ENCODE data around the gene MRPL44.
"Not testable (repeated sequence)": the region's sequence is repeated elsewhere in the genome, so short reads cannot be mapped to it uniquely, and the experiment has no call there.

Gene MRPL44

DNA sequence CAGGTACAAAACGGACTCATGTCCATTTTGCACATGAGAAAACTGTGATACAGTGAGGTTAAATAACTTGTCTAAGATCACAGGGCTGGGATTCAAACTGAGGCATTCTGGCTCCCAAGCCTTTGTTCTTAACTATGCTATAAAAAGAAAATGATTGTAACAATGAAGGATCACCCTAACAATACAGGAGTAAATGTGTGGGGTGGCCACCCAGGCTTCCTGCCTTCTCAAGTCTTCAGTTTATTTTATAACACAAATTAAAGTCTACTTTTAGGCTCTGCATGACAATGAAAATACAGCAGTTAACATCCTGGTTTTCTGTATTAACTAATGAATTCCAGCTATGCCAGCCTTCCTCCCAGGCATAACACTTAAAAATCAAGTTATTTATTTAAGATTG lies 19.7 kb upstream of the MRPL44 start:
- Histone ChIP-seq H3K4me3 (ENCODE audit: low read length) (no peak overlapping the region), H3K27ac (ENCODE audit: low read length) (no peak overlapping the region), H3K36me3 (replicated peaks; ENCODE audit: low read depth, low read length) (peaks cover 23% of the 10 kb centered on the region), H3K9me3 (ENCODE audit: insufficient read depth, low read length) (no peaks in the 10 kb centered on the region; the same call in 1 of the 2 replicates), H2AFZ (ENCODE audit: low read depth, low read length) (no peak overlapping the region), H3K79me2 (ENCODE audit: low read length) (peaks cover 65% of the 10 kb centered on the region), H4K20me1 (ENCODE audit: insufficient read depth, low read length) (peaks cover 9% of the 10 kb centered on the region), H3K27me3 (ENCODE audit: low read depth, low read length) (no peaks in the 10 kb centered on the region), H3K9ac (ENCODE audit: low read length) (no peak overlapping the region), H3K4me2 (ENCODE audit: low read length) (peak overlapping the region; percentile 19), H3K4me1 (ENCODE audit: low read length) (peaks cover 37% of the 10 kb centered on the region)
- TF ChIP-seq, protein P1, sequence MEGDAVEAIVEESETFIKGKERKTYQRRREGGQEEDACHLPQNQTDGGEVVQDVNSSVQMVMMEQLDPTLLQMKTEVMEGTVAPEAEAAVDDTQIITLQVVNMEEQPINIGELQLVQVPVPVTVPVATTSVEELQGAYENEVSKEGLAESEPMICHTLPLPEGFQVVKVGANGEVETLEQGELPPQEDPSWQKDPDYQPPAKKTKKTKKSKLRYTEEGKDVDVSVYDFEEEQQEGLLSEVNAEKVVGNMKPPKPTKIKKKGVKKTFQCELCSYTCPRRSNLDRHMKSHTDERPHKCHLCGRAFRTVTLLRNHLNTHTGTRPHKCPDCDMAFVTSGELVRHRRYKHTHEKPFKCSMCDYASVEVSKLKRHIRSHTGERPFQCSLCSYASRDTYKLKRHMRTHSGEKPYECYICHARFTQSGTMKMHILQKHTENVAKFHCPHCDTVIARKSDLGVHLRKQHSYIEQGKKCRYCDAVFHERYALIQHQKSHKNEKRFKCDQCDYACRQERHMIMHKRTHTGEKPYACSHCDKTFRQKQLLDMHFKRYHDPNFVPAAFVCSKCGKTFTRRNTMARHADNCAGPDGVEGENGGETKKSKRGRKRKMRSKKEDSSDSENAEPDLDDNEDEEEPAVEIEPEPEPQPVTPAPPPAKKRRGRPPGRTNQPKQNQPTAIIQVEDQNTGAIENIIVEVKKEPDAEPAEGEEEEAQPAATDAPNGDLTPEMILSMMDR (IDR thresholded peaks at IDR 0.05; ENCODE audit: low read depth, low read length) = no peak
- no peak for TF ChIP-seq EZH2phosphoT487 (IDR thresholded peaks at IDR 0.05; ENCODE audit: low read depth)

- not testable (repeated sequence) for H3K9me3 ChIP-seq (ENCODE audit: insufficient read depth, low read length); H2AFZ ChIP-seq (ENCODE audit: low read depth, low read length); H3K9ac ChIP-seq (ENCODE audit: low read length); H3K27me3 ChIP-seq (ENCODE audit: low read depth, low read length)
- H3K36me3 ChIP-seq (replicated peaks; ENCODE audit: low read depth, low read length) = peaks cover 23% of the 10 kb centered on the region
- H3K27ac ChIP-seq (ENCODE audit: low read length) = peak overlapping the region; percentile 63
- peaks cover 42% of the 10 kb centered on the region for H3K4me1 ChIP-seq (ENCODE audit: low read length)
- H3K79me2 ChIP-seq (ENCODE audit: low read length) = peaks cover 77% of the 10 kb centered on the region
- H4K20me1 ChIP-seq (ENCODE audit: insufficient read depth, low read length) = peaks cover 17% of the 10 kb centered on the region
- peak overlapping the region; percentile 30; the same call in 1 of the 2 replicates for H3K4me2 ChIP-seq (ENCODE audit: low read length)
- H3K4me3 ChIP-seq (ENCODE audit: low read length) = peak overlapping the region; percentile 24; the same call in 1 of the 2 replicates
Measured at GRCh38 chr2:223939438-223939837, 17.8 kb upstream of the MRPL44 start.

GRCh38 chr2:223941579-223942277 lies 15.5 kb upstream of the MRPL44 start:
- H3K79me2 ChIP-seq (ENCODE audit: low read length) = peaks cover 65% of the 10 kb centered on the region
- H3K36me3 ChIP-seq (replicated peaks; ENCODE audit: low read depth, low read length) = peaks cover 23% of the 10 kb centered on the region
- no peak overlapping the region for H3K9ac ChIP-seq (ENCODE audit: low read length)
- no peak overlapping the region for H3K4me2 ChIP-seq (ENCODE audit: low read length)
- H3K4me1 ChIP-seq (ENCODE audit: low read length) = peaks cover 41% of the 10 kb centered on the region
- H3K27me3 ChIP-seq (ENCODE audit: low read depth, low read length) = no peaks in the 10 kb centered on the region
- no peaks in the 10 kb centered on the region; the same call in 1 of the 2 replicates for H3K9me3 ChIP-seq (ENCODE audit: insufficient read depth, low read length)
- H2AFZ ChIP-seq (ENCODE audit: low read depth, low read length) = no peak overlapping the region
- H3K4me3 ChIP-seq (ENCODE audit: low read length) = no peak overlapping the region
- H3K27ac ChIP-seq (ENCODE audit: low read length) = no peak overlapping the region
- peaks cover 8% of the 10 kb centered on the region for H4K20me1 ChIP-seq (ENCODE audit: insufficient read depth, low read length)
- TF ChIP-seq, protein P1 (IDR thresholded peaks at IDR 0.05; ENCODE audit: low read depth, low read length) = no peak
- TF ChIP-seq EZH2phosphoT487 (IDR thresholded peaks at IDR 0.05; ENCODE audit: low read depth) = no peak

DNA sequence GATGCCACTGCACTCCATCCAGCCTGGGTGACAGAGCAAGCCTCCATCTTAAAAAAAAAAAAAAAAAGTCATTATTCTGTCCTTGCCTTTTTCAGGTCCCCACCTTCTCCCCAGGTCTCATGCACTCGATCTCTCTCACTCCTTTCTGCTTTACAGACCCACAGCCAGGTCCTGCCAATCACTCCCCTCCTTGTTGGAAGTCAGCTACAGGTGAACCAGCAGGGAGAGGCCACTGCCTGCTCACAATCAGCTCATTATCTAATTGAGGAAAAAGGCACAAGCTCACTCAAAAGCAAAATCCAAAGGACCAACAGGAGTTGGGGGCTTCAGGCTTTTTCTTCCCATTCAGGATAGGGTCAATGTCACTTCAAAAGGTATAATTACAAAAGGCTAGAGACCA lies 14.1 kb upstream of the MRPL44 start:
- peaks cover 55% of the 10 kb centered on the region for H3K79me2 ChIP-seq (ENCODE audit: low read length)
- TF ChIP-seq EZH2phosphoT487 (IDR thresholded peaks at IDR 0.05; ENCODE audit: low read depth) = no peak
- TF ChIP-seq, protein P1 (IDR thresholded peaks at IDR 0.05; ENCODE audit: low read depth, low read length) = no peak
- H3K4me3 ChIP-seq (ENCODE audit: low read length) = no peak overlapping the region
- H3K9ac ChIP-seq (ENCODE audit: low read length) = no peak overlapping the region
- H3K4me1 ChIP-seq (ENCODE audit: low read length) = peaks cover 27% of the 10 kb centered on the region
- H3K36me3 ChIP-seq (replicated peaks; ENCODE audit: low read depth, low read length) = peaks cover 19% of the 10 kb centered on the region
- H4K20me1 ChIP-seq (ENCODE audit: insufficient read depth, low read length) = peaks cover 8% of the 10 kb centered on the region
- H3K27ac ChIP-seq (ENCODE audit: low read length) = no peak overlapping the region
- H3K4me2 ChIP-seq (ENCODE audit: low read length) = peak overlapping the region; percentile 79
- H3K9me3 ChIP-seq (ENCODE audit: insufficient read depth, low read length) = no peaks in the 10 kb centered on the region; the same call in 1 of the 2 replicates
- no peaks in the 10 kb centered on the region for H3K27me3 ChIP-seq (ENCODE audit: low read depth, low read length)
- H2AFZ ChIP-seq (ENCODE audit: low read depth, low read length) = no peak overlapping the region

All from OCI-LY3 (cell line).